Measurements from ENCODE around the gene TMEM184A.

GRCh38 chr7:1546274-1546908, 9.6 kb downstream of the TMEM184A start:
- TF ChIP-seq CTCF (IDR thresholded peaks at IDR 0.05) (no peak), POLR2A (IDR thresholded peaks at IDR 0.05) (no peak)

Measured in thyroid gland (tissue), 4 donors.